GM23338 (cell line): ENCODE measurements around the gene STK24. TPM values are rescaled to one million over a fixed set of nuclear protein-coding genes. Genes with fewer than 3 reads are reported as not detected.

ENCODE experiments used
- ATAC-seq: fragments of 200-7000 bp; cut with Tn5 transposase; 3 replicates; pipeline ENCODE4 v1.9.1; 2020
- DNase-seq: peaks from one replicate; pipeline ENCODE4 v3.0.0-alpha.2; 2015; ENCODE audit warnings: low spot score
- H2AFZ ChIP-seq: fragments of 200-600 bp; sonication (generic); 2 replicates; pipeline ENCODE4 v1.8.0; 2016; ENCODE audit warnings: antibody characterized with exemption, mild to moderate bottlenecking, moderate library complexity
- H3F3A ChIP-seq: fragments of 200-600 bp; sonication (generic); replicated peaks from 2 replicates; pipeline ENCODE4 v1.8.0; 2017; ENCODE audit warnings: antibody characterized with exemption, mixed run types, low read depth
- H3K27ac ChIP-seq: fragments of 200-600 bp; sonication (generic); 2 replicates; pipeline ENCODE4 v1.6.1; 2016; ENCODE audit warnings: low read depth
- H3K27me3 ChIP-seq: fragments of 200-600 bp; sonication (generic); 2 replicates; pipeline ENCODE4 v1.8.0; 2016; ENCODE audit warnings: mild to moderate bottlenecking, mixed run types, moderate library complexity; ENCODE audit not compliant: insufficient read depth
- H3K36me3 ChIP-seq: fragments of 200-600 bp; sonication (generic); 2 replicates; pipeline ENCODE4 v1.8.0; 2016; ENCODE audit warnings: mild to moderate bottlenecking; ENCODE audit not compliant: insufficient read depth
- H3K4me1 ChIP-seq: fragments of 200-600 bp; sonication (generic); 2 replicates; pipeline ENCODE4 v1.8.0; 2016; ENCODE audit warnings: mild to moderate bottlenecking, moderate library complexity; ENCODE audit not compliant: insufficient read depth
- H3K4me2 ChIP-seq: fragments of 200-600 bp; sonication (generic); 2 replicates; pipeline ENCODE4 v1.7.1; 2017; ENCODE audit warnings: mixed run types
- H3K4me3 ChIP-seq: fragments of 200-600 bp; sonication (generic); 2 replicates; pipeline ENCODE4 v1.6.1; 2016; ENCODE audit warnings: mixed run types
- H3K79me2 ChIP-seq: fragments of 200-600 bp; sonication (generic); replicated peaks from 2 replicates; pipeline ENCODE4 v1.8.0; 2017; ENCODE audit warnings: mild to moderate bottlenecking; ENCODE audit not compliant: insufficient read depth
- H3K9me2 ChIP-seq: fragments of 200-600 bp; sonication (generic); 2 replicates; pipeline ENCODE4 v1.8.0; 2017; ENCODE audit not compliant: insufficient read depth
- H4K20me1 ChIP-seq: fragments of 200-600 bp; sonication (generic); replicated peaks from 2 replicates; pipeline ENCODE4 v1.8.0; 2017; ENCODE audit warnings: mild to moderate bottlenecking; ENCODE audit not compliant: insufficient read depth
- H3K27ac Mint-ChIP-seq: 2 replicates; pipeline ENCODE4 v1.8.0; 2020; ENCODE audit warnings: inconsistent platforms, mild to moderate bottlenecking, moderate library complexity, mixed read lengths
- H3K27me3 Mint-ChIP-seq: 3 replicates; pipeline ENCODE4 v1.8.0; 2022; ENCODE audit warnings: low read depth, mild to moderate bottlenecking, moderate library complexity, mixed read lengths, inconsistent platforms; ENCODE audit not compliant: insufficient read depth, poor library complexity
- H3K36me3 Mint-ChIP-seq: 3 replicates; pipeline ENCODE4 v1.8.0; 2021; ENCODE audit warnings: low read depth, mild to moderate bottlenecking, inconsistent platforms, moderate library complexity, mixed read lengths
- H3K4me1 Mint-ChIP-seq: 3 replicates; pipeline ENCODE4 v1.8.0; 2020; ENCODE audit warnings: mild to moderate bottlenecking, inconsistent platforms, mixed read lengths
- H3K4me3 Mint-ChIP-seq: 3 replicates; pipeline ENCODE4 v1.8.0; 2021; ENCODE audit warnings: moderate library complexity, mild to moderate bottlenecking, inconsistent platforms, mixed read lengths
- H3K9me3 Mint-ChIP-seq: 3 replicates; pipeline ENCODE4 v1.8.0; 2020; ENCODE audit warnings: moderate library complexity, mild to moderate bottlenecking, inconsistent platforms, mixed read lengths
- CREB1 ChIP-seq: fragments of 250-450 bp; sonication (Bioruptor Pico); IDR thresholded peaks from 2 replicates; pipeline ENCODE4 v1.5.0; 2020; ENCODE audit warnings: low read depth, mild to moderate bottlenecking, moderate library complexity
- CTCF ChIP-seq, 2 experiments: fragments of 200-600 bp in 1 of 2; sonication (generic) in 1 of 2; conservative IDR thresholded peaks; 2 replicates each; pipeline versions ENCODE4 v1.5.1 to v1.6.1; 2016 to 2017; ENCODE audit warnings: antibody characterized with exemption in 2 of 2, low read depth in 2 of 2, mild to moderate bottlenecking in 2 of 2, moderate library complexity in 1 of 2
- ETS1 ChIP-seq: IDR thresholded peaks from 2 replicates; pipeline ENCODE4 v1.6.1; 2016; ENCODE audit warnings: antibody characterized with exemption
- EZH2 ChIP-seq: fragments of 200-600 bp; sonication (generic); IDR thresholded peaks from one replicate; pipeline ENCODE4 v1.8.0; 2017; ENCODE audit warnings: antibody characterized with exemption, mild to moderate bottlenecking, low read depth; ENCODE audit not compliant: unreplicated experiment
- EZH2phosphoT487 ChIP-seq: fragments of 200-600 bp; sonication (generic); IDR thresholded peaks from one replicate; pipeline ENCODE4 v1.8.1; 2018; ENCODE audit warnings: antibody characterized with exemption; ENCODE audit not compliant: unreplicated experiment
- JUNB ChIP-seq: IDR thresholded peaks from one replicate; pipeline ENCODE4 v1.6.1; 2016; ENCODE audit warnings: antibody characterized with exemption; ENCODE audit not compliant: unreplicated experiment
- NANOG ChIP-seq: IDR thresholded peaks from 2 replicates; pipeline ENCODE4 v1.6.1; 2016; ENCODE audit warnings: antibody characterized with exemption, borderline replicate concordance
- POLR2AphosphoS5 ChIP-seq: IDR thresholded peaks from 2 replicates; pipeline ENCODE4 v1.6.1; 2016; ENCODE audit warnings: antibody characterized with exemption, low read depth
- REST ChIP-seq: IDR thresholded peaks from one replicate; pipeline ENCODE4 v1.6.1; 2018; ENCODE audit warnings: antibody characterized with exemption; ENCODE audit not compliant: unreplicated experiment
- STAT1 ChIP-seq: IDR thresholded peaks from one replicate; pipeline ENCODE4 v1.6.1; 2016; ENCODE audit warnings: antibody characterized with exemption; ENCODE audit not compliant: unreplicated experiment
- ZNF114 ChIP-seq: fragments of 250-450 bp; sonication (Bioruptor Pico); IDR thresholded peaks from 2 replicates; pipeline ENCODE4 v1.5.0; 2020; ENCODE audit warnings: mild to moderate bottlenecking, moderate library complexity
- ZNF331 ChIP-seq: fragments of 250-450 bp; sonication (Bioruptor Pico); IDR thresholded peaks from 2 replicates; pipeline ENCODE4 v1.5.0; 2020; ENCODE audit warnings: low read depth, mild to moderate bottlenecking, moderate library complexity
- ZNF462 ChIP-seq: fragments of 250-450 bp; sonication (Bioruptor Pico); IDR thresholded peaks from 2 replicates; pipeline ENCODE4 v1.5.0; 2020; ENCODE audit warnings: mild to moderate bottlenecking, moderate library complexity
- polyA plus RNA-seq: library from polyadenylated mRNA; unstranded; fragments of >200 nt; fragmentation: Nextera tagmentation; extraction: Ambion mirVana; gene quantifications from 2 replicates; pipeline ENCODE4 v1.2.1, GENCODE V29; 2016
- total RNA-seq: library from RNA; depleted of rRNA; stranded (reverse); fragments of >200 nt; shearing (Covaris generic); gene quantifications from 2 replicates; pipeline ENCODE4 v1.2.3, GENCODE V29; 2014

The STK24 gene
- total and polyA plus RNA-seq, 2 experiments from 2014 or later: 56.5 to 144 TPM

GRCh38 chr13:98396071-98396710 is 180.7 kb downstream of the STK24 start:
- H3K4me3 Mint-ChIP-seq: no peak overlapping the region
- Histone ChIP-seq H3K79me2 (no peaks in the 10 kb centered on the region), H3K4me3 (no peak overlapping the region), H3K4me2 (no peak overlapping the region), H3F3A (no peaks in the 10 kb centered on the region), H3K9me2 (no peaks in the 10 kb centered on the region), H2AFZ (no peak overlapping the region), H3K36me3 (no peaks in the 10 kb centered on the region), H3K27ac (no peak overlapping the region), H3K27me3 (no peaks in the 10 kb centered on the region), H4K20me1 (no peaks in the 10 kb centered on the region; the same call in 1 of the 2 replicates), H3K4me1 (peaks cover 18% of the 10 kb centered on the region; the same call in 1 of the 2 replicates)
- DNase-seq (no peak), ATAC-seq (no peak)
- TF ChIP-seq ZNF114 (CRISPR knock-in tag) (no peak), REST (no peak), ZNF462 (no peak), ZNF331 (CRISPR knock-in tag) (no peak), CREB1 (CRISPR knock-in tag) (no peak), JUNB (no peak), ETS1 (no peak), NANOG (no peak), CTCF (conservative IDR thresholded peaks at IDR 0.05; ENCODE audit: low read depth in 2 of 2) (no peak), EZH2 (no peak), EZH2phosphoT487 (no peak), POLR2AphosphoS5 (no peak), STAT1 (no peak)
- H3K4me1 Mint-ChIP-seq: peaks cover 17% of the 10 kb centered on the region; the same call in 2 of the 3 replicates
- H3K36me3 Mint-ChIP-seq: peaks cover 7% of the 10 kb centered on the region
- no peaks in the 10 kb centered on the region for H3K9me3 Mint-ChIP-seq
- H3K27me3 Mint-ChIP-seq: no peaks in the 10 kb centered on the region
- no peak overlapping the region for H3K27ac Mint-ChIP-seq
